Peyer's patch (tissue), 4 donors: ENCODE measurements around the gene PYGB. TPM values are rescaled to one million over a fixed set of nuclear protein-coding genes. Genes with fewer than 3 reads are reported as not detected.
"Not testable (repeated sequence)": the region's sequence is repeated elsewhere in the genome, so short reads cannot be mapped to it uniquely, and the experiment has no call there.

Experiments used
- DNase-seq, 3 donors: peaks; one replicate each; pipeline ENCODE4 v3.0.0-alpha.2; 2017 to 2019
- H3K27ac ChIP-seq, 4 donors: fragments of 200-600 bp; sonication (generic); one replicate each; pipeline ENCODE4 v1.5.1; 2016 to 2019
- H3K27me3 ChIP-seq, 2 donors: fragments of 200-600 bp; sonication (generic); one replicate each; pipeline ENCODE4 v1.5.1; 2019
- H3K36me3 ChIP-seq, 3 donors: fragments of 200-600 bp; sonication (generic); one replicate each; pipeline ENCODE4 v1.5.1; 2016 to 2019
- H3K4me1 ChIP-seq, 4 donors: fragments of 200-600 bp; sonication (generic); one replicate each; pipeline ENCODE4 v1.5.1; 2016 to 2019
- H3K4me3 ChIP-seq, 4 donors: fragments of 200-600 bp; sonication (generic); 1 replicate in 3 of 4; 2 replicates in 1 of 4; pipeline ENCODE4 v1.5.1; 2016 to 2019; ENCODE audit warnings: mild to moderate bottlenecking in 1 of 4
- H3K9me3 ChIP-seq, 4 donors: fragments of 200-600 bp; sonication (generic); one replicate each; pipeline ENCODE4 v1.5.1; 2016 to 2019; ENCODE audit warnings: mild to moderate bottlenecking in 1 of 4
- CTCF ChIP-seq, 6 experiments: fragments of 450-650 bp in 4 of 6; fragments of 200-600 bp in 2 of 6; sonication (generic) in 1 of 6; IDR thresholded peaks; one replicate each; pipeline ENCODE4 v1.5.1; 2017 to 2019; ENCODE audit warnings: antibody characterized with exemption in 6 of 6, mild to moderate bottlenecking in 3 of 6, moderate library complexity in 1 of 6
- POLR2A ChIP-seq, 2 donors: fragments of 450-650 bp; IDR thresholded peaks; one replicate each; pipeline ENCODE4 v1.5.1; 2017; ENCODE audit warnings: antibody characterized with exemption in 2 of 2, mild to moderate bottlenecking in 2 of 2, moderate library complexity in 2 of 2
- total RNA-seq, 4 donors: library from RNA; depleted of rRNA; stranded (reverse); fragments of >200 nt; gene quantifications; one replicate each; pipeline ENCODE4 v1.1.0, GENCODE V29; 2016

Gene PYGB
- total RNA-seq, 4 donors from 2014 or later: 88.3 to 154 (median 124) TPM

GRCh38 chr20:25258476-25258805, 10.6 kb downstream of the PYGB start:
- Histone ChIP-seq H3K27ac (peak overlapping the region in 2 of 4 donors; percentile 62 to 75), H3K4me1 (peaks cover 0 to 51% (median 2%) of the 10 kb centered on the region in 4 donors), H3K4me3 (no peak overlapping the region), H3K36me3 (peaks cover 0 to 27% (median 0%) of the 10 kb centered on the region in 3 donors), H3K27me3 (no peaks in the 10 kb centered on the region), H3K9me3 (no peaks in the 10 kb centered on the region)
- TF ChIP-seq POLR2A (IDR thresholded peaks at IDR 0.05) (no peak), CTCF (IDR thresholded peaks at IDR 0.05) (no peak)
- no peak for DNase-seq

- no peaks in the 10 kb centered on the region for H3K27me3 ChIP-seq
- DNase-seq: no peak
- H3K4me3 ChIP-seq: no peak overlapping the region
- H3K36me3 ChIP-seq: peaks cover 0 to 27% (median 0%) of the 10 kb centered on the region in 3 donors
- H3K27ac ChIP-seq: peak overlapping the region in 2 of 4 donors; percentile 62 to 75
- peaks cover 0 to 47% (median 2%) of the 10 kb centered on the region in 4 donors for H3K4me1 ChIP-seq
- TF ChIP-seq POLR2A (IDR thresholded peaks at IDR 0.05) (no peak), CTCF (IDR thresholded peaks at IDR 0.05) (no peak)
- H3K9me3 ChIP-seq: no peaks in the 10 kb centered on the region
Observed at GRCh38 chr20:25258828-25259227, 10.9 kb downstream of the PYGB start.

GRCh38 chr20:25259358-25259757, 11.5 kb downstream of the PYGB start:
- peak overlapping the region in 2 of 4 donors; percentile 32 to 56 for H3K27ac ChIP-seq
- peaks cover 0 to 27% (median 0%) of the 10 kb centered on the region in 3 donors for H3K36me3 ChIP-seq
- no peaks in the 10 kb centered on the region for H3K9me3 ChIP-seq
- peak in 1 of 3 donors; percentile 33 for DNase-seq
- TF ChIP-seq POLR2A (IDR thresholded peaks at IDR 0.05) (no peak), CTCF (IDR thresholded peaks at IDR 0.05) (no peak)
- H3K27me3 ChIP-seq: no peaks in the 10 kb centered on the region
- no peak overlapping the region for H3K4me3 ChIP-seq
- H3K4me1 ChIP-seq: peaks cover 0 to 46% (median 2%) of the 10 kb centered on the region in 4 donors

- Histone ChIP-seq H3K4me3 (no peak overlapping the region), H3K4me1 (peaks cover 0 to 45% (median 2%) of the 10 kb centered on the region in 4 donors), H3K27me3 (no peaks in the 10 kb centered on the region), H3K36me3 (peaks cover 0 to 27% (median 0%) of the 10 kb centered on the region in 3 donors), H3K27ac (peak overlapping the region in 2 of 4 donors; percentile 32 to 56), H3K9me3 (no peaks in the 10 kb centered on the region)
- DNase-seq: peak in 2 of 3 donors; percentile 14 to 51
- TF ChIP-seq POLR2A (IDR thresholded peaks at IDR 0.05) (no peak), CTCF (IDR thresholded peaks at IDR 0.05) (peak in 3 of 6 experiments; percentile 6 to 30 (median 8))
Observed at GRCh38 chr20:25259788-25260254, 11.9 kb downstream of the PYGB start.

GRCh38 chr20:25260770-25261437, 13.0 kb downstream of the PYGB start:
- peaks cover 0 to 23% (median 0%) of the 10 kb centered on the region in 3 donors for H3K36me3 ChIP-seq
- H3K27ac ChIP-seq: peak overlapping the region in 2 of 4 donors; percentile 16 to 42
- H3K27me3 ChIP-seq, H3K4me3 ChIP-seq, H3K9me3 ChIP-seq: not testable (repeated sequence)
- peak in 1 of 3 donors; percentile 7 for DNase-seq
- peaks cover 0 to 37% (median 0%) of the 10 kb centered on the region in 4 donors for H3K4me1 ChIP-seq

GRCh38 chr20:25269057-25269832, 21.4 kb downstream of the PYGB start:
- TF ChIP-seq POLR2A (IDR thresholded peaks at IDR 0.05) (no peak), CTCF (IDR thresholded peaks at IDR 0.05) (no peak)
- H3K36me3 ChIP-seq: peaks cover 0 to 57% (median 0%) of the 10 kb centered on the region in 3 donors
- no peaks in the 10 kb centered on the region for H3K27me3 ChIP-seq
- DNase-seq: peak; percentile 8 to 34 (median 21)
- no peaks in the 10 kb centered on the region for H3K9me3 ChIP-seq
- no peak overlapping the region for H3K4me3 ChIP-seq
- no peaks in the 10 kb centered on the region for H3K4me1 ChIP-seq
- H3K27ac ChIP-seq: no peak overlapping the region
